CD14-positive monocyte (primary cell): ENCODE data around the gene TMUB2. TPM values are rescaled to one million over a fixed set of nuclear protein-coding genes. Genes with fewer than 3 reads are reported as not detected.

ENCODE experiments used
- DNase-seq, 3 donors: peaks; one replicate each; pipeline ENCODE4 v3.0.0-alpha.2; 2011 to 2022
- H2AFZ ChIP-seq: 2 replicates; pipeline ENCODE4 v1.6.0; 2012; ENCODE audit warnings: mild to moderate bottlenecking, low read depth, low read length, inconsistent platforms; ENCODE audit not compliant: insufficient read depth, poor library complexity, severe bottlenecking
- H3K27ac ChIP-seq, 2 donors: 1 replicate in 1 of 2; 2 replicates in 1 of 2; pipeline ENCODE4 v1.5.1; 2012 to 2013; ENCODE audit warnings: low read length in 2 of 2, control low read depth in 1 of 2, inconsistent platforms in 1 of 2, low read depth in 1 of 2, mild to moderate bottlenecking in 1 of 2
- H3K27me3 ChIP-seq, 2 donors: one replicate each; pipeline versions ENCODE4 v1.6.0 to v1.6.1; 2011 to 2013; ENCODE audit warnings: low read length in 2 of 2; ENCODE audit not compliant: control insufficient read depth in 2 of 2, insufficient read depth in 2 of 2
- H3K36me3 ChIP-seq, 2 donors: replicated peaks in 1 of 2; 1 replicate in 1 of 2; 2 replicates in 1 of 2; pipeline versions ENCODE4 v1.5.1 to v1.6.1; 2012 to 2013; ENCODE audit warnings: low read length in 2 of 2, control low read depth in 1 of 2, inconsistent platforms in 1 of 2, mild to moderate bottlenecking in 1 of 2; ENCODE audit not compliant: insufficient read depth in 2 of 2, control insufficient read depth in 1 of 2
- H3K4me1 ChIP-seq, 2 donors: 1 replicate in 1 of 2; 2 replicates in 1 of 2; pipeline versions ENCODE4 v1.5.1 to v1.6.1; 2012 to 2013; ENCODE audit warnings: low read length in 2 of 2, control low read depth in 1 of 2, inconsistent platforms in 1 of 2, mild to moderate bottlenecking in 1 of 2, moderate library complexity in 1 of 2; ENCODE audit not compliant: insufficient read depth in 2 of 2, control insufficient read depth in 1 of 2
- H3K4me2 ChIP-seq: replicated peaks from 2 replicates; pipeline ENCODE3; 2012; ENCODE audit warnings: low read length, moderate library complexity, mild to moderate bottlenecking; ENCODE audit not compliant: poor library complexity, severe bottlenecking; ENCODE audit errors: extremely low read depth
- H3K4me3 ChIP-seq, 3 experiments: fragments of 200-600 bp in 1 of 3; sonication (generic) in 1 of 3; replicated peaks in 1 of 3; 1 replicate in 2 of 3; 2 replicates in 1 of 3; pipeline ENCODE4 v1.5.1; 2011 to 2013; ENCODE audit warnings: low read length in 3 of 3, mild to moderate bottlenecking in 3 of 3, control low read depth in 2 of 3, low read depth in 2 of 3, inconsistent platforms in 1 of 3, moderate library complexity in 1 of 3
- H3K79me2 ChIP-seq: 2 replicates; pipeline ENCODE4 v1.6.0; 2012; ENCODE audit warnings: mild to moderate bottlenecking, control low read depth, inconsistent platforms, low read length, moderate library complexity; ENCODE audit not compliant: insufficient read depth
- H3K9ac ChIP-seq: 2 replicates; pipeline ENCODE4 v1.6.0; 2017; ENCODE audit warnings: low read length, mild to moderate bottlenecking; ENCODE audit not compliant: insufficient read depth, poor library complexity, severe bottlenecking
- H3K9me3 ChIP-seq, 2 donors: replicated peaks in 1 of 2; 1 replicate in 1 of 2; 2 replicates in 1 of 2; pipeline versions ENCODE4 v1.5.1 to v1.6.1; 2012 to 2013; ENCODE audit warnings: low read length in 2 of 2, control low read depth in 1 of 2; ENCODE audit not compliant: control insufficient read depth in 1 of 2, insufficient read depth in 1 of 2
- H4K20me1 ChIP-seq: 2 replicates; pipeline ENCODE4 v1.6.0; 2012; ENCODE audit warnings: mild to moderate bottlenecking, low read length, control low read depth, moderate library complexity; ENCODE audit not compliant: insufficient read depth
- H3K27ac Mint-ChIP-seq, 7 donors: one replicate each; pipeline ENCODE4 v1.8.0; 2020; ENCODE audit warnings: mild to moderate bottlenecking in 7 of 7, mixed read lengths in 7 of 7, moderate library complexity in 6 of 7, inconsistent platforms in 2 of 7
- H3K27me3 Mint-ChIP-seq, 3 donors: one replicate each; pipeline ENCODE4 v1.8.0; 2021 to 2022; ENCODE audit warnings: low read depth in 3 of 3, mild to moderate bottlenecking in 3 of 3, mixed read lengths in 3 of 3, moderate library complexity in 3 of 3, inconsistent platforms in 1 of 3
- H3K36me3 Mint-ChIP-seq, 2 donors: one replicate each; pipeline ENCODE4 v1.8.0; 2020; ENCODE audit warnings: mixed read lengths in 2 of 2, inconsistent platforms in 1 of 2, mild to moderate bottlenecking in 1 of 2
- H3K4me1 Mint-ChIP-seq: one replicate; pipeline ENCODE4 v1.8.0; 2020; ENCODE audit warnings: mild to moderate bottlenecking, mixed read lengths
- H3K4me3 Mint-ChIP-seq, 2 donors: one replicate each; pipeline ENCODE4 v1.8.0; 2020; ENCODE audit warnings: mild to moderate bottlenecking in 2 of 2, mixed read lengths in 2 of 2, moderate library complexity in 1 of 2
- H3K9me3 Mint-ChIP-seq, 7 donors: one replicate each; pipeline ENCODE4 v1.8.0; 2020 to 2022; ENCODE audit warnings: mixed read lengths in 7 of 7, mild to moderate bottlenecking in 6 of 7, moderate library complexity in 6 of 7, inconsistent platforms in 2 of 7
- CTCF ChIP-seq: fragments of 200-600 bp; IDR thresholded peaks from one replicate; pipeline ENCODE4 v1.8.0; 2022; ENCODE audit warnings: antibody characterized with exemption, mild to moderate bottlenecking
- WGBS: methylation state at CpG from one replicate; pipeline ENCODE4 v1.1.5; 2013; ENCODE audit warnings: missing lambda C conversion rate; ENCODE audit not compliant: insufficient coverage; 5-methylcytosine and 5-hydroxymethylcytosine counted together
- intact Hi-C, 2 donors: fragments of 100-400 bp; cut with micrococcal nuclease; formaldehyde crosslinking; loops; one replicate each; pipeline versions ENCODE4 v1.15.0 to v1.15.1; 2023
- polyA plus RNA-seq, 3 donors: library from polyadenylated mRNA; depleted of rRNA in 1 of 3; unstranded in 2 of 3; stranded (reverse) in 1 of 3; fragments of 300-500 nt in 2 of 3; fragments of >200 nt in 1 of 3; fragmentation: Illumina TruSeq in 2 of 3; gene quantifications; 1 replicate in 2 of 3; 2 replicates in 1 of 3; pipeline ENCODE4 v1.2.3, GENCODE V29; 2012 to 2021

TMUB2 gene
- polyA plus RNA-seq, 3 donors: 41.3 to 118 (median 41.7) TPM

DNA sequence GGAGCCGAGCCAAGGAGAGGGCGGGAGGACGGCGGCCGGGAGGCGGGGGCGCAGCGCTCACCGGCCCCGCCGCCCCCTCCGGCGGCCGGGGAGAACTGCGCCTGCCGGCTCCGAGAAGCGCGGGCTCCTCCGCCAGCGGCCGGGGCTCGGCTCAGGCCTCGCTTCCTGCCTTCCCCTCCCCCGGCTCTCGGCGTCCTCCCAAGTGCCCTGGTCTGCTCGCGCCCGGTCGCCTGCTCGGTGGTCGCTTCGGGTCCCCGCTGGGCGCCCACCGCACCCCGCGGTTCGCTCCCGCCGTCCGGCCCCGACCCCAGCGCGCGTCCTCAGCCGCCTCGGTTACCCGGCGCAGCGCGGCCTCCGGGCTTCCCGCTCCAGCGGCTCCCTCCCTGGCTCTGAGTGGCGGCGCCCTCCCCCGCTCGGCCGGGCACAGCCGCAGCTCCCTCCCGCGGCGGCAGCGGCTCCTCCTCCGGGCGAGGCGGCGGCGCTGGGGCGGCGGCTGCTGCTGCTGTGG, 32.4 kb downstream of the TMUB2 start:
- DNase-seq: peak; percentile 50 to 64 (median 60)
- Mint-ChIP-seq H3K4me3 (peak overlapping the region; percentile 21 to 41), H3K27ac (peak overlapping the region in 1 of 7 donors; percentile 58), H3K27me3 (peaks cover 4 to 6% (median 4%) of the 10 kb centered on the region in 3 donors), H3K9me3 (peaks cover 0 to 2% (median 0%) of the 10 kb centered on the region in 7 donors), H3K36me3 (peaks cover 30 to 32% of the 10 kb centered on the region in 2 donors), H3K4me1 (peaks cover 48% of the 10 kb centered on the region)
- peak overlapping the region; percentile 15 to 90 (median 60) for H3K4me3 ChIP-seq
- H4K20me1 ChIP-seq: peaks cover 40% of the 10 kb centered on the region
- no peaks in the 10 kb centered on the region for H3K9me3 ChIP-seq
- intact Hi-C loops: loop anchor here (1.0 to 5.0 kb wide), 4 partner anchors 21 to 126 kb away; partner anchors contain the start of genes SLC25A39 (in 2 of the 2) and GRN (in 1 of the 2)
- H3K36me3 ChIP-seq: peaks cover 26 to 27% of the 10 kb centered on the region in 2 donors
- H3K4me2 ChIP-seq: peak overlapping the region; percentile 100
- peaks cover 55% of the 10 kb centered on the region for H3K79me2 ChIP-seq
- H3K27me3 ChIP-seq: no peaks in the 10 kb centered on the region
- under 1% methylated on average over 71 of the region's 73 CpGs for WGBS
- TF ChIP-seq CTCF: no peak
- peak overlapping the region in 1 of 2 donors; percentile 65 for H3K27ac ChIP-seq
- H3K9ac ChIP-seq: peak overlapping the region; percentile 71
- peaks cover 36 to 47% of the 10 kb centered on the region in 2 donors for H3K4me1 ChIP-seq
- no peak overlapping the region for H2AFZ ChIP-seq

DNA sequence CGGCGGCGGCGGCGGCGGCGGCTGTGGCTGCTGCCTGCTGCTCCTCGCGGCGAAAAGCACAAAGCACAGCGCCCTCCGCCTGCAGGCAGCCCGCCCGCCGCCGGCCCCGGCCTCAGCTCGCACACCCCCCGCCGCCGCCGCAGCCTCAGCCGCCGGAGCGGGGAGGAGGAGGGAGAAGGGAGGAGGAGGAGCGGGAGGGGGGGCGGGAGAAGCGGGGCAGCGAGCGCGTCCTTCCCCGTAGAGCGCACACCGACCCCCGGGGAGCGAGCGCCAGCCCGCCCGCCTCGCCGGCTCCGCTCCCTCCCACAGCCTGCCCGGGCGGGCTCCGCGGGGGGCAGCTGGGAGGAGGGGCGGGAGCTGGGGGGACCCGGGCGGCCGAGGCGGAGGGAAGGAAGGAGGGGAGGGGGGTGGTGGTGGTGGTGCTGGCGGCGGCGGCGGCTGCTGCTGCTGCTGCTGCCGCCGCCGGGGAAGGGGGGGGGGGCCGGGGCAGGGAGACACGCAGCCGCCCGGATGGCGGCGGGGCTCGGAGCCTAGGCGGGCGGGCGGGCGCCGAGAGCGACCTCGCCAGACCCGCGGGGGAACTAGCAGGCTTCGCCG, 32.9 kb downstream of the TMUB2 start, which contains the start of gene UBTF:
Gene UBTF (minus strand): TSS at position 60 of the 597 bp plus-strand sequence. CDS start 1,446 bp downstream, outside the sequence.
- H3K4me1 Mint-ChIP-seq: peaks cover 42% of the 10 kb centered on the region
- under 1% methylated on average over 28 of the region's 76 CpGs for WGBS
- Histone ChIP-seq H4K20me1 (peaks cover 35% of the 10 kb centered on the region), H3K27ac (peak within 1 kb of the TSS; percentile 60 to 80), H3K4me1 (peaks cover 36 to 41% of the 10 kb centered on the region in 2 donors), H3K9me3 (no peaks in the 10 kb centered on the region), H3K9ac (peak within 1 kb of the TSS; percentile 82), H3K4me3 (peak within 1 kb of the TSS; percentile 90 to 95 (median 92)), H2AFZ (peak within 1 kb of the TSS; percentile 65), H3K36me3 (peaks cover 20 to 22% of the 10 kb centered on the region in 2 donors), H3K79me2 (peaks cover 54% of the 10 kb centered on the region), H3K4me2 (peak within 1 kb of the TSS; percentile 100), H3K27me3 (no peaks in the 10 kb centered on the region)
- H3K36me3 Mint-ChIP-seq: peaks cover 24 to 27% of the 10 kb centered on the region in 2 donors
- TF ChIP-seq CTCF: no peak
- peak in 2 of 3 donors; percentile 26 to 52 for DNase-seq
- H3K9me3 Mint-ChIP-seq: peaks cover 0 to 2% (median 0%) of the 10 kb centered on the region in 7 donors
- intact Hi-C loops: loop anchor here (1.0 to 5.0 kb wide), 4 partner anchors 21 to 125 kb away; partner anchors contain the start of genes SLC25A39 (in 2 of the 2) and GRN (in 1 of the 2)
- peak within 1 kb of the TSS in 6 of 7 donors; percentile 45 to 93 (median 87) for H3K27ac Mint-ChIP-seq
- H3K4me3 Mint-ChIP-seq: peak within 1 kb of the TSS; percentile 94 to 96
- peaks cover 5 to 7% (median 6%) of the 10 kb centered on the region in 3 donors for H3K27me3 Mint-ChIP-seq
